NB4 (cell line): ENCODE measurements around the gene HACD1.

ENCODE experiments used
- MYC ChIP-seq: IDR thresholded peaks from 2 replicates; pipeline ENCODE4 v1.6.1; 2011; ENCODE audit warnings: low read depth, low read length
- POLR2A ChIP-seq: IDR thresholded peaks from 2 replicates; pipeline ENCODE4 v1.6.1; 2011; ENCODE audit warnings: mild to moderate bottlenecking; ENCODE audit not compliant: insufficient read length; ENCODE audit errors: extremely low read depth
- TF ChIP-seq, protein P1 (sequence below): IDR thresholded peaks from one replicate; pipeline ENCODE4 v1.5.1; 2012; ENCODE audit warnings: low read depth, low read length

DNA sequence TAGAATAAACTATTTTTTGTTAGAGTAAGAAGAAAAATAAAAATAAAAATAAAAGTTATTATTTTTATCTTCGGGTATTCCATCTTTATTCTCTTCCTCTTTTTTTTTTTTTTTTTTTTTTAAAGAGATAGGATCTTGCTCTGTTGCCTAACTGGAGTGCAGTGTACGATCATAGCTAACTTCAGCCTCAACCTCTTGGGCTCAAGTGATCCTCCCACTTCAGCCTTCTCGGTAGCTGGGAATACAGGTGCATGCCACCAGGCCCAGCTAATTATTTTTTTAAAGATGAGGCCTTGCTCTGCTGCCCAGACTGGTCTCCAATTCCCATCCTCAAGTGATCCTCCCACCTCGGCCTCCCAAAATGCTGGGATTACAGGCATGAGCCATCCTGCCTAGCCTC, 42.2 kb upstream of the HACD1 start:
- TF ChIP-seq, protein P1, sequence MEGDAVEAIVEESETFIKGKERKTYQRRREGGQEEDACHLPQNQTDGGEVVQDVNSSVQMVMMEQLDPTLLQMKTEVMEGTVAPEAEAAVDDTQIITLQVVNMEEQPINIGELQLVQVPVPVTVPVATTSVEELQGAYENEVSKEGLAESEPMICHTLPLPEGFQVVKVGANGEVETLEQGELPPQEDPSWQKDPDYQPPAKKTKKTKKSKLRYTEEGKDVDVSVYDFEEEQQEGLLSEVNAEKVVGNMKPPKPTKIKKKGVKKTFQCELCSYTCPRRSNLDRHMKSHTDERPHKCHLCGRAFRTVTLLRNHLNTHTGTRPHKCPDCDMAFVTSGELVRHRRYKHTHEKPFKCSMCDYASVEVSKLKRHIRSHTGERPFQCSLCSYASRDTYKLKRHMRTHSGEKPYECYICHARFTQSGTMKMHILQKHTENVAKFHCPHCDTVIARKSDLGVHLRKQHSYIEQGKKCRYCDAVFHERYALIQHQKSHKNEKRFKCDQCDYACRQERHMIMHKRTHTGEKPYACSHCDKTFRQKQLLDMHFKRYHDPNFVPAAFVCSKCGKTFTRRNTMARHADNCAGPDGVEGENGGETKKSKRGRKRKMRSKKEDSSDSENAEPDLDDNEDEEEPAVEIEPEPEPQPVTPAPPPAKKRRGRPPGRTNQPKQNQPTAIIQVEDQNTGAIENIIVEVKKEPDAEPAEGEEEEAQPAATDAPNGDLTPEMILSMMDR: no peak
- TF ChIP-seq POLR2A: no peak
- TF ChIP-seq MYC: no peak
